GM23248 (cell line): ENCODE measurements around the gene PDGFD.

Source experiments
- EZH2 ChIP-seq: fragments of 200-600 bp; sonication (generic); IDR thresholded peaks from 2 replicates; pipeline ENCODE4 v1.6.1; 2018; ENCODE audit warnings: antibody characterized with exemption, mild to moderate bottlenecking; ENCODE audit not compliant: insufficient read depth, poor library complexity, severe bottlenecking
- EZH2phosphoT487 ChIP-seq: fragments of 200-600 bp; sonication (generic); IDR thresholded peaks from 2 replicates; pipeline ENCODE4 v1.6.1; 2018; ENCODE audit warnings: antibody characterized with exemption, moderate library complexity, mild to moderate bottlenecking, low read depth; ENCODE audit not compliant: insufficient read depth

GRCh38 chr11:103963648-103964047 lies 200.3 kb downstream of the PDGFD start:
- TF ChIP-seq EZH2phosphoT487 = no peak
- no peak for TF ChIP-seq EZH2
